GM21367 (cell line): ENCODE data around the gene NGF.

Experiments
- ATAC-seq: cut with Tn5 transposase; IDR thresholded peaks from one replicate; pipeline ENCODE4 v1.9.1; 2021; ENCODE audit not compliant: unreplicated experiment

Gene NGF

DNA sequence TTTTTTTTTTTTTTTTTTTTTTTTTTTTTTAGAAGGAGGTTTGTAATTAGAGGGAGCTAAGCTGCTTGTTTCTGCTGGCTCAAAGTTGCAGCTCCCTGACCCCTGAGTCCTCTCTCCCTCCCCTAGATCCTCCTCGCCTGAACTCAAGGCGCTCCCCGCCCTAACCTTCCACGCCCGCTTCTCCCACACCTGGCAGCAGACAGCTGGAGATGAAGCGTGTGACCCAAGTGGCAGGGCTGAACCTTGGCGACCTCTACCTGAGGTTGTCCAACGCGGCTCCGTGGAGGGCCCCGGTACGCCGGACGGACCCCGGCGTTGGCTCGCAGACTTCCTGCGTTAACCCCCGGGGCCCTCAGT, 795 bp downstream of the NGF start:
- no peak for ATAC-seq

DNA sequence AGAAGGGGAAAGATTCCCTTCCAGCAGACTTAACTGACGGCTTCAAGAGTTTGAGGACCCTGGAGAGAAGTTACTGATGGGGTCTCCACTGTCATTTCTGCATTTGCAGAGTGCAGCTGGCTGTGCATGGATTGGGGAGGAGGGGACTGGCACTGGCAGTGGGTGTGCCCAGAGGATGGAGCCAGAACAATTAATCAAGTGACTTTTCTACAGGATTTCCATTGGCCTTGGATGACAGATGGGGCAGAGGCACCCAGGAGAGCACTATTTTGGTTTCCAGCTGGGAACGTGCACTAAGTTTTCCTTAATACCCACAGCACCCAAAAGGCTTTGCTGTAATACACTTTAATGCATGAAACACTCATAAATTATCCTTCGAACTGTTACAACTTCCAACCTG, 1.3 kb downstream of the NGF start:
- no peak for ATAC-seq

DNA sequence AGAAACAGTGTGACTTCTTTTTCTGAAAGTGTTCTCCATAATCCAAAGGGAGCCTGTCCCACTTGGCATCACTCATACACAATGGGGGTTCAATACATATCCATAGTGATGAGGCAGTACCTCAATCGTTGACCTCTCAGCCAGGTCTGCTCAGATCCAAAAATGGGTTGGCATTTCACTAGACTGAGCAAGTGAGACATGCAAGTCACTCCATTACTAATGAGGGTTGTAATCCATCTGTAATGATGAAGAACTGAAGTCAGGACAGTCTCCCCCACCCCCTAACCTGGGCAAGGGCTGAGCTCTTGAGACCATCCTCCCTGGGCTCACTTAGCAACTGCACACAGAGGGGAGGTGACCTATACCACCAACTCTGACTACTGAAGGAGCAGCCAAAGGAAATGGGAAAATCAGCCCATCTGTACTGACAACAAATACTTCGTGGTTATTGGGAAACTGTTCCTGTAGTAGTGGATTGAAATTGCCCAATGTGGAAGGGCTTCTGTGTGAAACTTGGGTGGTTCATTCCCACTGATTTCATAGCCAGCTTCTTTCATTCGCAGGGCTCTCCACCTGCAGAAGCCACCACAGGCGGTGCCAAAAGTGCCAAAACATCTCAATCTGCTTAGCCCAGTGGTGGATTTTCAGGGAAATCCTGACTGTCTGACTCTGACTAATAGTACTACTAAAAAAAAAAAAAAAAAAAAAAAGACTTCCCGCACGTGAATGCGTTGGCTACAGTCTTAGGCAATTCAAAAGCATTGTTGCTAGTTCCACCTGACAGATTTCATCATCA, 5.0 kb downstream of the NGF start:
- ATAC-seq: no peak

DNA sequence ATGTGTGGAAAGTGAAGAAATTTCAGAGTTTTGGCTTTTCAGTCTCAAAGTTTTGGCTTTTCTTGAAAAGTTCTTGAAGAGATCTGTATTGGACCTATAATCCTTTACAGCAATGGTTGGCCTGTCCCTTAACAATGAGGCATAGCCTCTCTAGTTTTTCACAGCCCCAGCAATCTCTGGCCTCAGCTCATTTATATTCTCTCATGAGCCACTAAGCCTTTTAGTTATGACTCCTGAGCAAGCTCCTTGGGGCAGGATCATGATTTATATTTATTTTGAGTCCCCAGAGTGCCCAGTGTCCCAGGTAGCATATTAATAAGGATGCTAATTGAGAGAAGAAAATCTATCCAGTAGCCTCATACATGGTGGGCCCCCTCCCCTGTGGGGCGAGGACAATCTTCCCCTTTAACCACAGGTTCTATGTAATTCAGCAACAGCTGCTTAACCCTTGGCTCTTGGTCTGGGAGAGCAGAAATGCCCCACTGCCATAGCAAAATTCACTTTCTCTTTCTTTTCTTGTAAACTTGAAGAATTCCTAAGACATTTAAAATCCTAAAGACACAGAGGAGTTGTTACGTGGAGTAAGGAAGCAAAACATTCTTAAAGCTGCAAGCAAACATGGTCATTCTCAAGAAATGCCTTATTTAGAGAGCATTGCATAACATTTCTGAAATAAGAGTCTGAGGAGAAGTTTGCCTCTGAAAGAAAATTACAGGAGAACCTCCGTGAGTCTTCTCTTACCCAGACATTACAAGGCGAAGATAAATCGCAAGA, 6.3 kb downstream of the NGF start:
- no peak for ATAC-seq

DNA sequence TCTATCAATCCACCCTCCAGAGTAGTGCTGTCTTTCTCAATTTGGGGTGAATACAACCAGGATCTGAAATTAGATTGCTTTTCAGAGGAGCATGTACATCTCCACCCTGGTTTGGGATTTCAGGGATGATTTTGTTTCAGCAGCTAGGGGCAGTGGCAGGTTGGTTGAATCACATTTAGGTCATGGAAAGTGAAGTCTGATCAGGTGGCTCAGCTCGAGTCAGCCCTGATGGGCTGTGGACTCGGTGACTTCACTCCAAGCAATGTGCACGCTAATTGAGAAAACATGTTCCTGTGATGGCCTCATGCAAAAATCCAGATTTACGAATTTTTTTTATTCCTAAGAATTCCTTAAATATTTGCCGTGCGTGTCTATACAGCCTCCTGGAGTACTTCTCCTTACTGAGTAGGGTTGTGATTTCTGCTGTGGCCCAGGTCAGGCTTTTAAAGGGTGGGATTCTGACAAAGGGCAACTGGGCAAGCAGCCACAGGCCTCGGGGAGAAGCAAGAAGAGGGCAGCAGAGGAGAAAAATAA, 7.5 kb downstream of the NGF start:
- ATAC-seq: no peak

DNA sequence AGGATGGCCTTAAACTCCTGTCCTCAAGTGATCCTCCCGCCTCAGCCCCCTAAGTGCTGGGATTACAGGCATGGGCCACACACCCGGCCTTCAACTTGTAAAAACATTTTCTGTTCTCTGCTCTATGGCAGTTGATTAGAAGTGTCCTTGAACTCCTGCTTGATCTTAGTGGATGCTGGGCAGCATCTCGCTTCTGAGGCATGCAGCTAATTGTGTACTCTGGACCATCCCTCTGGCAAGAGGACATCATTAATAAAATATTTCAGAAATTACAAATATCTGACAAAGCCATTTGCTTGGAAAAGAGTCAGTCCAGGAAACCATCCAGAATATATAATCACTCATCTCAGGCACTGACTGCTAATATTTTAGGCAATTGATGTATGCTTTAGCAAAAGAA, 8.1 kb downstream of the NGF start:
- no peak for ATAC-seq

DNA sequence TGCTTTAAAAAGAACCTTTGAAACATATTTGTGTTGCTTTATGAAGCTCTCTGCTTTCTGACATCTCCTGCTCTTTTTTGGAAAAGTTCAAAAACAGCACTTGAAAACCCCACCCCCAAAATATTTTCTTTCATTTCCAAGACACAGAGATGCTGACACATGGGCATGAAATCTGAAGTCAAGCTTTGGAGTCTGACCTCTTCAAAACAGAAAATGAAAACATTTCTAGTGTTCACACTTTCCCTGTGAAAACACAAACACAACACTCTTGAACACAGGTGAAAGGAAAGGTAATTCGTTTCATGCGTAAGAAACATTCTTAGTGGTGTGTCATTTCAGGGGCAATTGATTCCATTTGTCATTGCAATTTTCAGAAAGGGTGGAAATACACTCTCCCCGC, 10.8 kb downstream of the NGF start:
- ATAC-seq: no peak

DNA sequence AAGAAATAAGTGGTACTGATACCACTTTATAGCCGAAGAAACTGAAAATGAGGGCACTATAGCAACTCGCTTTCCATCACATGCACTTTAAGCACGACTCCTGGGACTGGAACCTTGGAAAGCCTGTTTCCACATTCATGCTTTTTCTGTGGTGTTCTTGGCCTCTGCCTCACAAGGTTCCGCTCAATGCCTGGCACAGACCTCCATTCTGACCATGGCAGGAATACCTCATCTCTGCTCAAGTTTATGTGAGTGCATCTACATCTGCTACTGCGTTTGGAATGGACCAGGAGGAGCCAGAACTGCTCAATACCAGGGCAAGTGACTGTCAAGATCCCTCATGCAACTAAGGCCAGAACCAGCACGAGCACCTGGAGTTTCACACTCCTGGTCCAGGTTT, 11.6 kb downstream of the NGF start:
- no peak for ATAC-seq

DNA sequence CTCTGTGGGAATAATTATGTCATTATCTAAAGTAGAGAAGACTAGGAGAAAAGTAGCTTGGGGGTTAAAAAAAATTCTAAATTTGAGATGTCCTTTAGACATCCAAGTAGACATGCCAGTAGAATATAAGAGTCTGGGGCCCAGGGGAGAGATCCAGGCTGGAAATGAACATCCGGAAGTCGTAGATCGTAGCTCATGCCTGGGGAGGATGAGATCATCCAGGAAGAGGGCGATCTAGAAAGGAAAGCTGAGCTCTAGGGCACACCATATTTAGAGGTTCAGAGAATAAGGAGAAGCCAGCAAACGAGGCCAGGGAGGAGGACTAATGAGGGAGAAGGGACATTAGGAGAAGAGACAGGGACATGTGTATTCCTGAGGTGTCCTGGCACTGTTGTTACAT, 12.2 kb downstream of the NGF start:
- no peak for ATAC-seq

DNA sequence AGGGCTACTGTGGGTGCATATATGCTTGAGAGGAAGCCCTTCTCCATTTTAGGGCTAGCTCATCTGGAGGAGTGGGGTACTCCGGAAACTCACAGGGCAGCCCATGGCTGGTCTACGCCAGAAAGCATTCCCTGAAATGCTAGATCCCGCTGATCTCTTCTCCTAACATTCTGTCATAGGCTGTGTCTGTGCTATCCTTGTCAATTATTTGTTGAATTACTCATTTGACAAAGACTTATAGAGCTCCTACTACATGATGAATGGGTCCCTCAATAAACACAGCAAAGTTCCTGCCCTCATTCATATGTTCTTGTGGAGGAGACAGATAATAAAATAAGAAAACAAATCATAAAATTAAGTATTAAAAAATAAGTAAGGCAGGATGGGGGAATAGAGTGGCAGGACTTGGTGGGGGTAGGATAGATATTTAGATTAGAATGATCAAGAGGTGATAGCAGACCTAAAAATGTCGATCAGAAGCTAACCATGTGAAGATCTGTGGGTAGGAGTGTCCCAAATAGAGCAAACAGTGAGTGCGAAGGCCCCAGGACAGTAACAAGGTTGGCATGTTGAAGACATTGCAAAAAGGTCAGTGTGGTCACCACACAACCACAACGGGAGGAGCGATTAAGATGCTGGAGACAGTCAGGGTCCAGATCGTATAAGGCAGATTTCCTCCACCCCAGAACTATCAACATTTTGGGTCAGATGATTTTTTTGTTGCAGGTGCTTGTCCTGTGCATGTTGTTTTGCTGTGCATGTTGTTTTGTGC, 13.2 kb downstream of the NGF start:
- no peak for ATAC-seq

DNA sequence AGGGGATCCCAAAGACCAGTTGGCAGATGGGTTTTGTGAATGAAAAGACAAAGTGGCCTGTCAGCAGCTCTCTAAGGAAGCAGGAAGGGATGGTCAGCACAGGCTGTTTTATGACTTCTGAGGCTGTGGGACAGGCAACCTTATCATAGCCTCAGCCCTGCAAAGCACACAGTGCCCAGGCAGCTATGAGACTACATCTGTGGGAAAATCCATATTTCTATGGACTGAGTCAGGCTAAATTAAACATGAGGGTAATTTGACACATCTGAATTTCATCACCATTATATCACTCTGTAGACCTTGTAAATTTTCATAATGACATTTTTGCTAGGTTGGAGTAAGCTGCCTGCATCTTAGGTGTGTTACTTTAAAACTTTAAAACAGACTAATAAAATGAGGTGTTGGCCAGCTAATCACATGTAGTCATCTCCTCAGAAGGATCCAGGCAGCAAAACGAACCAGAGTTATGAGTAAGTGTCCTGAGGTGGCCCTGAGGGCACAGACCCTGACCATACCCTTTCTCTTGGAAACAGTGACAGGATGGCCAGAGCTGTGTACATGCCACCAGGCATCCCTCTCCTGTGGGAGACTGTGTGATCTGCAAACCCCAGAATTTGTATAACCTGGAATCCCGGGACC, 14.6 kb downstream of the NGF start:
- no peak for ATAC-seq

DNA sequence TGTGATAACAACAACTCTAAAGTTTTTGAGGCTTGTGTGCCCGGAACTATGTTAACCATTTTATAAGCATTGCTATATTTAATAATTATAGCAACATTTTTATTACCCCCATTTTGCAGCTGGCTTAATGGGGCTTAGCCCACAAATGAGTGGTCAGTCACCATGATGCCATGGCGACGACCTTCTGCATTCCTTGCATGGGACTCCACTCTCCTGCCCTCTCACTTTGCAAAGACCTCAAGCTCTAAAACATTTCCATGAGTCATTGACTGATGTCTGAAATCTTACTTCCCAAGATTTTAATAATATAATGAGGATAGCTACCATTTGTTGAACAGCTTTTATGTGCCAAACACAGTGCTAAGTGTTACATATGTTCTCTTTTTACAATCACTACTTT, 15.4 kb downstream of the NGF start:
- ATAC-seq: no peak

DNA sequence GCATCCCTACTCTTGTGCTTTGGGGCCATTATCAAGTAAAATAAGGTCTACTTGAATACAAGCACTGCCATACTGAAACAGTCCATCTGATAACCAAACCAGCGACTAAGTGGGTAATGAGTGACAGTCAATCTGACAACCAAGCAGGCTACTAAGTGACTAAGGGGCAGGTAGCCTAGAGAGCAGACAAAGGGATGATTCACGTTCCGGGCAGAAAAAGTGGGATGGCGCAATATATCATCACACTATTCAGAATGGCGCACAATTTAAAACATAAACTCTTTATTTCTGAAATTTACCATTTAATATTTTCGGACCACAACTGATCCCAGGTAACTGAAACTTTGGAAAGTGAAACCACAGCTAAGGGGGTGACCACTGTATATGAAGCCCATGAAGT, 17.7 kb downstream of the NGF start:
- no peak for ATAC-seq

DNA sequence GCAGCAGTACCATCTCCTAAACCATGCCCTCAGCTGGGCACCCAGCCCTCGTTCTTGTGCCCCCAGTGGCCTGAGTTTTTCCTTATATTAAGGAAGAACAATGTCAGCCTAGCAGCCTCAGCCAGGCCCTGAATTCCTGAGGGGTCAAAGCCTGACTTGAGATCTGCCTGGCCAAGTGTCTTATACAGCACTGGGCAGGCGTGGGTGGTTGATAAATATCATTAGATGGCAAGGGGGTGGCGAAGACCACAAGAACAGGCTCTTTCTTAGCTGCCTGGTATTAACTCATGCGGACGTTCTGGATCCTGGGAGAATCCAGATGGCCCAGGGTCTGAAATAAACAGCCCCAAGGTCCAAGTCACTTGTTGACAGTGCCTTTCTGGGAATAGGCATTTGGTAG, 18.3 kb downstream of the NGF start:
- ATAC-seq: no peak

DNA sequence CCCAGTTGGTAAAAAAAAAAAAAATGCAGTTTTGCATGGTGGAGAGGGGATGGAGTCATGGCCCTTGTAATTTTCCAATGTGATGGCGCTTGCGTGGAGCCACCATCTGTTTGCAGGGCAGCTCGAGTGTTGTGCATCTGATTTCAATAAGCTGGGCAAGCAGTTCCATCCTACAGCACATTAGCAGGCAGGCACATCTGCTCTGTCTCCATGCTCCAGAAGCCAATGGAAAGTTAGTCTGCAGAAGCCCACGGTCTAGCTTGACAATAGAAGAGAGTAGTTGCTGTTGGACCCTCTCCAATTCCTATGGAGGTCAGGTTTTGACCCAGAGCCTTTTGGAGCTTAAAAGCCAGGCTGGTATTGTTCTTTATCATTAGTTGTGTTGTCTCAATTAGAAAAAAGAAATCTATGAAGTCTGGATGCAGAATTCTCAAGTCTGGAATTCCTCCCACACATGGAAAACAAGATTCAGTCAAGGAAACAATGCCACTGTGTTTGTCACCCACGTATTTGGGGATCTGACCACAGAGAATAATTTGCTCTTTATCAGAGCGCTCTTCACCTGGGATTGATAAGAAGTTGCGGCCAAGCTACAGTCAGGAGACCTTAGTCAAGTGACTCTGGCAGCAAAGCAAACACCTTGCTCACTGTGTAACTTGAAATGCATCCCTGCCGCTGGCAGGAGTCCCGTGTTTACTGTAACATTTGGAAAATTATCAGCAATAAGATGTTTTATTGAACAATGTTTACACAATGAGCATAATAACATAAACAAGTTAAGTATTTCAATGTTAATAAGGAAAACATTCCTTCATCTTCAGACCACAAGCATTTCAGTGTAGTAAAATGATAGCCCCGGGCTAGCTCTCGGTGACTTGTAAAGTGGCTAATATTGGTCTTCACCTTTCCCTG, 20.7 kb downstream of the NGF start:
- ATAC-seq: no peak

DNA sequence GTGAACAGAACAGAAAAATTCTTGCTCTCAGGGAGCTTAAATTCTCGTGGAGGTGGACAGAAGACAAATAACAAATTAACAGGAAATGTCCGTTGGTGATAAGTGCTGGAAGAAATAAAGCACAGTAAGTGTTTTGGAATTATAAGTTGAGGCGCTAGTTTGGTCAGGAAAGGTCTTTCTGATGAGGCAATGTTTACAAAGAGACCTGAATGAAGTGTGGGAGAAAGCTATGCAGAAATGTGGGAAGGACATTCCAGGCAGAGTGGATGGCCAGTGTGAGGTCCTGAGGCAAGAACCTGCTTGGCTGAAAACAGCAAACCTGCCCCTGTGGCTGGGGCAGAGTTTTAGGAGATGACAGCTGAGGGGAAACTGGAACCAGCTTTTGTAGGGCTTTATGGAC, 23.3 kb downstream of the NGF start:
- ATAC-seq: no peak

DNA sequence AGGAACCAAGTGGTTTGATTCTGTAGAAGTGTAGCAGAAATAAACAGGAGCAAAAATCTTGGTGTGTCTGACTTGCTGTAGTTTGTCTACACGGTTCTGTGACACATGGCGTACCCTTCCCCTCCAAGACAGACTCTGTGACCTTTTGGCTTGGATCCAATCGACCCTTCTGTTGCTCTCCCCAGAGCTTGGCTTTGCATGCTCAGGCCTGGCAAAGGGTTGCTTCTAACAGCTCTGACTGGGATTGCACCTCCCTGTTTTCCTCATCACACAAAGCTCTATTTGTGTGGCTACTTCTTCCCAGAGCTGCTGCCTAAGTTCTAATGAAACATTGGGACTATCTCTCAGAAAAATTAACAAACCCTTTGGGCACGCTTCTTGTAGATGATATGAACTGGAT, 24.0 kb downstream of the NGF start:
- ATAC-seq: no peak

DNA sequence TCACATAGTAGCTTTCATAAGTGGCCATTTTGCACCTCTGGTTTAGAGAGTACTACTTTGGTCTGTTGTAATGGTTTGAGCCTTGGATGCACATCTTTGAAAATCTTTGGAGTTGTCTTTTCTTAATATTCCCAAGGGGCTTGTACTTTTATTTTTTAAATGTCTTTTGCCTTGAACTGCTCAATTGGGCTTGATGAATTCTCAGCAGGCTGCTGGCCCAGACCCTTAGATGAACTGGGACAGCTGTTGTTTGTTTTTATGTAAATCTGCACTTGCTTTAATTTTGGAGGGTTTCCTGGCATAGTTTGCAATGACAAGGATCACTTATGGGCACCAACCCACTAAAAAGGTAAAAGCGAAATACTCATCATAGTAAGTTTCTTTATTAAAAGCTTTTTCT, 24.9 kb downstream of the NGF start:
- ATAC-seq: no peak

DNA sequence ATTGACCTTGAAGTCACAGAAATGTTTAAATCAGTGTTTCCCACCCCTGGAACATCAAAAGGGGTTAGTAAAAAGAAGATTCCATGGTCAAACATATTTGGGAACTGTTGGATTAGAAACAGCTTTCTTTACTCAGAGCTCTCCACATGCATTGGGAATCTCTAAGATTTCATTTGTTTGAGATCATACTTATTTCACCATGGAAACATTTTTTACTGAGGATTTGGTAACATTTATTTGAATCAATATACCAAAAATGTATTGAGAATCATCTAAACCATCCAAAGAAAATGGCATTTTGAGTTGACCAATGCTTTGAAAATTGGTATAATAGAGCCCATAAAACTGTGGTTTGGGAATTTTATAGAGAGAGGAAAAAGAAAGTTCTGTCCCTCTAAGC, 25.3 kb downstream of the NGF start:
- no peak for ATAC-seq

DNA sequence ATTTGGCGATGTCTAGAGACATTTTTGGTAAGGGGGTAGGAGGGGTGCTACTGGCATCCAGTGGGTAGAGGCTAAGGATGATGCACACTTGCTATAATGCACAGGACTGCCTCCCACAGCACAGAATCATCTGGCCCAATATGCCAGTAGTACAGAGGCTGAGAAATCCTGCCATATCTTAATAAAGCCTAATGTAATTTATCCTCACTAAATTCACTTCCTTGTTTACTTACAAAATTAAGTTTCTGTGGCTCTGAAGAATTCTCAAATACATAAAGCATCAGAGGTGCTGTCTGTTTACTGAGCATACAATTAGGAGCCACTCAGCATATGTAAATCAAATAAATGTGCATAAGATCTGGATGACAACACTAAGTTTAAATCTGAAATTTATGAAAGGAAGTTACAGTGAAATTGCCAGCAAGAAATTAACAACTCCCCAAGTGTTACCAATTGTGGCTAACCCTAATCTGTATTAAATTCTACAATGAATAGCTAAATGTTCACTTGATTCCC, 26.5 kb downstream of the NGF start:
- no peak for ATAC-seq
